ENCODE data around the gene RNF40.

- no peak for TF ChIP-seq CTCF (IDR thresholded peaks at IDR 0.05; ENCODE audit: borderline replicate concordance, extremely low read depth, low read length, poor library complexity, severe bottlenecking)
- no peak for TF ChIP-seq EZH2 (IDR thresholded peaks at IDR 0.05; ENCODE audit: borderline replicate concordance, low read depth, low read length, severe bottlenecking)
These were observed 46.2 kb upstream of the RNF40 start for GRCh38 chr16:30715750-30716445.
